Measurements from ENCODE around the gene FGD1. TPM values are rescaled to one million over a fixed set of nuclear protein-coding genes. Genes with fewer than 3 reads are reported as not detected.

Gene FGD1
- total and polyA plus RNA-seq, 10 donors = 0.73 to 5.4 (median 3.4) TPM

- Histone ChIP-seq H3K36me3 (peaks cover 0 to 24% (median 0%) of the 10 kb centered on the region in 6 donors), H3K27ac (peak overlapping the region; percentile 62 to 94 (median 90)), H3K4me1 (peaks cover 5 to 38% (median 32%) of the 10 kb centered on the region in 6 donors), H3K27me3 (replicated peaks in 1 of 7) (no peaks in the 10 kb centered on the region), H3K4me3 (peak overlapping the region; percentile 58 to 88 (median 66)), H3K9me3 (peaks cover 0 to 10% (median 0%) of the 10 kb centered on the region in 8 donors)
- DNase-seq = no peak
- TF ChIP-seq POLR2A (IDR thresholded peaks at IDR 0.05) = no peak
- TF ChIP-seq CTCF (IDR thresholded peaks at IDR 0.05 in 8 of 11, conservative IDR thresholded peaks at IDR 0.05 in 3 of 11) = no peak
- no peak for TF ChIP-seq POLR2AphosphoS5 (IDR thresholded peaks at IDR 0.05)
- WGBS, 5 donors = 0 to 40% (median 1%) methylated on average over 9 to 22 of the region's 22 CpGs
- intact Hi-C loops (cut with DNase I; ENCODE audit: low total_unique reads) = loop anchor here (10.0 kb wide), 1 partner anchor 486 kb away; the partner anchor contains the start of gene PHF8
Observed at GRCh38 chrX:54530357-54530900, 34.4 kb upstream of the FGD1 start.

GRCh38 chrX:54529552-54530356, 33.7 kb upstream of the FGD1 start, which contains the start of gene GNL3L:
GNL3L (plus strand) TSS chrX:54530219; CDS start chrX:54532567, 2,348 bp downstream.
- TF ChIP-seq POLR2AphosphoS5 (IDR thresholded peaks at IDR 0.05) (peak; percentile 74 to 82 (median 82)), POLR2A (IDR thresholded peaks at IDR 0.05) (no peak)
- H3K4me1 ChIP-seq = peaks cover 5 to 38% (median 31%) of the 10 kb centered on the region in 6 donors
- H3K4me3 ChIP-seq = peak within 1 kb of the TSS; percentile 58 to 88 (median 66)
- H3K9me3 ChIP-seq = peaks cover 0 to 10% (median 0%) of the 10 kb centered on the region in 8 donors
- no peaks in the 10 kb centered on the region for H3K27me3 ChIP-seq (replicated peaks in 1 of 7)
- WGBS, 5 donors = 5 to 54% (median 13%) methylated on average over 21 to 50 of the region's 51 CpGs
- peaks cover 0 to 24% (median 0%) of the 10 kb centered on the region in 6 donors for H3K36me3 ChIP-seq
- H3K27ac ChIP-seq = peak within 1 kb of the TSS; percentile 72 to 94 (median 90)
- DNase-seq = peak; percentile 94
- intact Hi-C loops (cut with DNase I; ENCODE audit: low total_unique reads) = loop anchor here (10.0 kb wide), 1 partner anchor 485 kb away; the partner anchor contains the start of gene PHF8

GRCh38 chrX:54529151-54529550, 33.1 kb upstream of the FGD1 start:
- peaks cover 0 to 18% (median 0%) of the 10 kb centered on the region in 6 donors for H3K36me3 ChIP-seq
- 67 to 87% (median 68%) methylated on average over 2 to 3 of the region's 3 CpGs for WGBS, 5 donors
- DNase-seq = no peak
- H3K9me3 ChIP-seq = peaks cover 0 to 10% (median 0%) of the 10 kb centered on the region in 8 donors
- peak overlapping the region; percentile 72 to 94 (median 90) for H3K27ac ChIP-seq
- H3K4me1 ChIP-seq = peaks cover 3 to 33% (median 26%) of the 10 kb centered on the region in 6 donors
- TF ChIP-seq CTCF (IDR thresholded peaks at IDR 0.05 in 8 of 11, conservative IDR thresholded peaks at IDR 0.05 in 3 of 11) (no peak), POLR2A (IDR thresholded peaks at IDR 0.05) (no peak)
- peak overlapping the region in 5 of 8 donors; percentile 58 to 88 (median 68) for H3K4me3 ChIP-seq
- intact Hi-C loops (cut with DNase I; ENCODE audit: low total_unique reads) = no loop called here
- peaks cover 0 to 6% (median 0%) of the 10 kb centered on the region in 7 donors for H3K27me3 ChIP-seq (replicated peaks in 1 of 7)

DNA sequence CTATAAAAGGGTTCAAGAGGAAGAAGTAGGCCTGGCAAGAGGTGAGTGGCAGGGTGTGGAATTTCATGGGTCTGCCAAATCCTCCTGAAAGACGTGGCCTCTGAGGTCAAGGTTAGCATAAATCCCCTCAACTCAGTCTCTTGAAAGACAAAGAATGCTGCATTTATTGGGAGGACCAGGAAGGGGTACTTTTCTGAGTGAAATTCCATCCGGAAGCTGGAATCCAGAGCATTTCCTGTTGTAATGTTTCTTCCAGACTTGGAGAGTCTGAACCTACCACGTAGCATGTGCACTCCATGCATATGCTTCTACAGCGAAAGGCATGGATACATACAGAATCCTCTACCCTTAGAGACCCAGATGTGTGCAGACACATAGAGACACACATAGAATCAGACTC, 13.4 kb upstream of the FGD1 start:
- no peak overlapping the region for H3K27ac ChIP-seq
- H3K9me3 ChIP-seq = peaks cover 0 to 14% (median 0%) of the 10 kb centered on the region in 8 donors
- H3K4me1 ChIP-seq = no peaks in the 10 kb centered on the region
- no peaks in the 10 kb centered on the region for H3K36me3 ChIP-seq
- intact Hi-C loops (cut with DNase I; ENCODE audit: low total_unique reads) = no loop called here
- WGBS, 5 donors = 47 to 70% (median 54%) methylated on average over 4 of the region's 4 CpGs
- DNase-seq = no peak
- TF ChIP-seq POLR2AphosphoS5 (IDR thresholded peaks at IDR 0.05) = no peak
- TF ChIP-seq POLR2A (IDR thresholded peaks at IDR 0.05) = no peak
- no peak for TF ChIP-seq CTCF (IDR thresholded peaks at IDR 0.05 in 8 of 11, conservative IDR thresholded peaks at IDR 0.05 in 3 of 11)
- H3K27me3 ChIP-seq (replicated peaks in 1 of 7) = peaks cover 0 to 6% (median 0%) of the 10 kb centered on the region in 7 donors
- no peak overlapping the region for H3K4me3 ChIP-seq

Data from spleen (tissue), 11 donors.